Loucy (cell line): ENCODE measurements around the gene BFSP1.

Source experiments
- CTCF ChIP-seq: fragments of 200-600 bp; sonication (generic); conservative IDR thresholded peaks from 2 replicates; pipeline ENCODE4 v1.5.1; 2014; ENCODE audit warnings: mild to moderate bottlenecking, antibody characterized with exemption, low read length
- EZH2phosphoT487 ChIP-seq: fragments of 200-600 bp; IDR thresholded peaks from 2 replicates; pipeline ENCODE4 v1.6.1; 2018; ENCODE audit warnings: antibody characterized with exemption, mild to moderate bottlenecking, moderate library complexity, borderline replicate concordance

GRCh38 chr20:17518339-17519052 is 12.7 kb downstream of the BFSP1 start:
- TF ChIP-seq CTCF = no peak
- TF ChIP-seq EZH2phosphoT487 = no peak
